ENCODE measurements around the gene KRTAP10-4.
"Not testable (repeated sequence)": the region's sequence is repeated elsewhere in the genome, so short reads cannot be mapped to it uniquely, and the experiment has no call there.

KRTAP10-4 gene

DNA sequence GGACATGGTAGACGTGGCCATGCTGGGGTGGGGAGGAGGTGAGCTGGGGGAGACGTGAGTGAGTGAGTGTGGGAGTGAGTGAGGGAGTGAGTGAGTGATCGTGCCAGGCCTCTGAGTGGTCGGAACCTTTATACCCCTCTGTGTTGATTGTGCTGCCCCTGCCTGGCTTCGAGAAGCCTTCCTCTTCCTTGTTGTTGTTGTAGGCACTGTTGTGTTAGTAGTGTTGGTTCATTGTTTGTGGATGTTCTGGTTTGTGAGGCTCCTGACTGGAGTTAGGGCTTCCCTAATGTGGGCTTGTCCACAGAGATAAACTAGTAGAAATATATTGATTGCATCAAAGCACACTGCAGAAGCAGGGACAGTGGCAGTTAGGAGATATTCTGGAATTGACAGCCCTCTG, 14.8 kb upstream of the KRTAP10-4 start, which contains the start of gene KRTAP10-3:
Gene KRTAP10-3, minus strand, starts transcription at position 101 of the 400 bp plus-strand sequence. Its CDS starts 80 bp downstream, at position 21.
- DNase-seq = no peak

DNA sequence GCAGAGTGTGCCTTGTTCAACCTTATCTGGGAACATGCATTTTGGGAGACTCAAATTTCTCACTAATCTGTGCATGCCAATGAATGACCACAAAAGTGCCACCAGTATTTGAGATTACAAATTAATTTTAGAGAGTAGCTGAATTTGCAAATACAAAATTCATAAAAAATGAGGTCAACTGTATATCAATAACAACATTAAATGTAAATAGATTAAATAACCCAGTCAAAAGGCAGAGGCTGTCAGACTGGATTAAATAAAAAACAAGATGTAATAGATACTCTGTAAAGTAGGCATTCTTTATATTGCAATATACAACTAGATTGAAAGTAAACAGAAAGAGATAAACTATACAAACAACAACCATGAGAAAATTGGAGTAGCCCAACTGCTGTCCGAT, 9.4 kb upstream of the KRTAP10-4 start:
- no peak for DNase-seq

DNA sequence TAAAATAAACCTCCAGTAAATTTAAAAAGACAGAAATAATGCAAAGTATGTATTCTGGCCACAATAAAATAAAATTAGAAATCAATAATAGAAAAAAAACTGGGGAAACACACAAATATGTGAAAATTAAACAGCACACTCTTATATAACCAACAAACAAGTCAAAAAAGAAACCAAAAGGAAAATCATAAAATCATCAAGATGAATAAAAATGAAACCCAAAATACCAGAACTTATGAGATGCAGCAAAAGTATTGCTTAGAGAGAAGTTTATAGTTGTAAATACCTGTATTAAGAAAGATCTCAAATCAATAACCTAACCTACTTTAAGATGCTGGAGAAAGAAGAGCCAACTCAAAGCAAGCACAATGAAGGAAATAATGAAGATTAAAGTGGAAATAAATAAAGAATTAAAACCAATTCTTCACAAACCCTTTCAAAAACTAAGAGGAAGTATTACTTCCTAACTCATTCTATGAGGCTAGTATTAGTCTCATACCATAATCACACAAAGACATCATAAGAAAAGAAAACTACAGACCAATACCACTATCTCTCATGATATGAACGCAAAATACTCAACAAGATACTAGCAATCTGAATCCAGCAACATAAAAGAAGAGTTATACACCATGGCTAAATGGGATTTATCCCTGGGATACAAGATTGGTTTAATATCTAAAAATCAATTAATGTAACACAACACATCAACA, 8.5 kb upstream of the KRTAP10-4 start:
- no peak for DNase-seq

DNA sequence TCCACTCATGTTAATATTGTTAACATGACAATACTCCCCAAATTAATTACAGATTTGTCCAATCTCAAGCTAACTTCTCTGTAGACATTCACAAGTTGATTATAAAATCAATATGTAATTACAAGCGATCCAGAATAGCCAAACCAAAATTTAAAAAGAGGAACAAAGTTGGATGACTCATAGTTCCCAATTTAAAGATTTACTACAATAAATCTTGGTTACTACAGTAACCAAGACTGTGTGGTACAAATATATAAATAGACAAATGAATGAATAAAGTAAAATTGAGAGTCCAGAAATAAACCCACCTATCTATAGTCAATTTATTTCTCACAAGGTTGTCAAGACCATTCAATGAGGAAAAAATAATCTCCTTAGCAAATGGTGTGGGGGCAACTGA, 7.1 kb upstream of the KRTAP10-4 start:
- no peak for DNase-seq

DNA sequence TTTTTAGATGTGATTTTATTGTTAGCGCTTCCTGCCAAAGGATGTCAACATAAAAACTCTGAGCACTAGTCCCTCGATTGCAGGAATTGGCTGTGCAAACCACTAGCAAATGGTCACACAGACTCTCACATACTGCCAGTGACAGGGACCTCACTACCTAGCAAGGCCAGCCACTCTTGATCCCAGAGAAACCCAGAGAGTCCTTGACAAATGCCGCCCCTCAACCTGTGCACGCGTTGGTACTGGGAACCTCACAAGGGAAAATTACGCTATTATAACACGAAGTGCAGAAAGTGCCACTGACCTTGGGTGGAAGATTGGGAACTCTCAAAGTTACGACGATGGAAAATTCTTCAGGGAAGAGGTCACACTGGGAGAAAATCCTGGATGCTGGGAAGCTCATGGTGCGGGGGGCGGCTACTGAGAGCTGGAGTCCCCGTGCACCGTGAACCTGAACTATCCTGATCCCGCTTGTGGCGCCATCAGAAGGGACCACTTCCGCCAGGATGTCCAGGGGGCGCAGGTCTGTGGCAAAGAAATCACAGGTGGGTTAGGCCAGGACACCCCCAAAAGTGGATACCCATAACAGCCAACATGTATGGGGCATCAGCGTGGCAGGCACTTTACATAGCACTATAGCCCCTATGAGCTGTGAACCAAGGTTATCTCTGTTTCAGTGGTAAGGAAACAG, 5.9 kb upstream of the KRTAP10-4 start:
- no peak for DNase-seq

DNA sequence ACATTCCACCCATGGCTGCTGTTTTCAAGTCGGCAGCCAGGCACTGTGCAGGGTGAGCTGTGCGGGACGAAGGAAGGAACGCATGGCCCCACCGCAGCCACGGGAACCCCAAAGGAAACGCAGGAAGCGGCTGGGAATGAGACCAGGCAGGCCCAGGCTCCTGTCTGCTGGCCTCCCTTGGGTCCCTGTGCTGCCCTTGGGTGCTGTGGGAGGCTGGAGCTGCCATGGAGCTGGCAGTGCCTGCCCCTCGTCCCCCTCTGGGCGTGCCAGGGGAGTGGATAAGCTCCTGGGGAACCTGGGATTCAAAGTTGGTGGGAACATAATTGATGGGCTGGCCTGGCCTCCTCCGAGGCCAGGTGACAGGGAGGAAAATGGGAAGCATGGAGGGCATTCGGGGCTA, 5.3 kb upstream of the KRTAP10-4 start:
- no peak for DNase-seq

DNA sequence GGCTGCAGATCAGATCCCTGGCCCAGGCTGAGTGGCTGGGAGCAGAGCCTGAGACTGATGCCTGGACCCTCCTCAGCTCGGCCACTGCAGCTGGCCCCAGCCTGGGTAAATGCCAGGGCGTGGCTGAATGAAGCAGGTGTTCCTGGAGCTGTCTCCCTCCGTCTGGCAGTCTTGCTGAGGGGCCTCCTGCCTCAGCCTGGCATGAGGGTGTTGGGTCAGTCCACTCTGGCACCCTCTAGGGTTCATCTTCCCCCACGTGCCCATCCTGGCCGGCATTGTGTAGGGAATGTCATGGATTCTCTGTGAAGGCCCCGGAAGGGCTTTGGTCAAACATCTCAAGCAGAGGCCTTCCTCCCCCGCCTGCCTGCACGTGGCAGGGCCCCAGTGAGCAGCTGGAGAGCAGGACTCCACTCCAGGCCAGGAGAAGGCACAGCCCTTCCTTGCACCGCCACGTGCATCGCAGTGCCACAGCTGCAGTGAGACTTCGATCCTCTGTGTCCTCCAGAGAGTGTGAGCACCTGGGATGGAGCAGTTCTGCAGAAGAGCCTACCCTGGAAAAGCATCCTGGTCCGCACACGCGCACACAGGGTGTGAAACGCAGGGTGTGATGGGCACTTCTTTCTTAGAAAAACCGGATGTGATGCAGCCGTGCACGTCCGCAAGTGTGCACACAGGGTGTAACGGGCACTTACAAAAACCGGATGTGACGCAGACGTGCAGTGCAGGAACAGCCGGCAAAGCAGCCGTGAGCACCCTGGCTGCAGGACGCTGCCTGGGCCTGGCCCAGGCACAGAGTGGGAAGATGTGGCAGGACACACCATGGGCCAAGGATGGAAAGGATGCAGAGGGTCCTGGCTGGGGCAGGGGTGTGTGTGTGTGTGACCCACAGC, 4.6 kb upstream of the KRTAP10-4 start:
- no peak for DNase-seq

DNA sequence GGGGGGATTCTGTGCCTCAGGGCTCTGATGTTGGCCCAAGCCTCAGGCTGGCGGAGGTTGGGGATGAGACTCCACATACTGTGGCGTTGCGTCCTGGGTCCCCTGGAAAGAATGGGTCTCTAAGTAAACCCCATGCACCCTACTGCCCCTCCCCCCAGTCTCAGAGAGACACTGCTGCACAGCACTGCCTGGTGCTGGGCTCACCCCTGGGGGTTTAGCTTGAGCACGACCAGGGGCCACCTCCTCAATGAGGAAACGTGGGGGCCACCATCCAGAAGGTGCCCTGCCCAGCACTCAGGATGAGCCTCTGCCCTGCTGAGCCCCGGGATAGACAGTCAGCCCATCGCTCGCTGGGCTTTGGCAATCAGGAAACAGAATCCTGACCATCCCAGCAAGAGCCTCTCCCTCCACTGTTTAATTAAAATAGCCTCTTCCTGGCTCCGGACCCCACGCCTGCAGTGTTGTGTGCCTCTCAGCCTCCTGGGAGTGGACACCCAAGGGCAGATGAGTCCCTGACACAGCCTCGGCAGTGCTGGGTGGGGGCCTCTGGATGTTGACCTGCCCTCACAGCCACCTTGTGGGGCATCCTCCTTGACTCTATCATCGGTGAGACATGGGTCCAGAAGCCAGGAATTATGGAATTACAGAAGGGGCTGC, 3.5 kb upstream of the KRTAP10-4 start:
- no peak for DNase-seq

DNA sequence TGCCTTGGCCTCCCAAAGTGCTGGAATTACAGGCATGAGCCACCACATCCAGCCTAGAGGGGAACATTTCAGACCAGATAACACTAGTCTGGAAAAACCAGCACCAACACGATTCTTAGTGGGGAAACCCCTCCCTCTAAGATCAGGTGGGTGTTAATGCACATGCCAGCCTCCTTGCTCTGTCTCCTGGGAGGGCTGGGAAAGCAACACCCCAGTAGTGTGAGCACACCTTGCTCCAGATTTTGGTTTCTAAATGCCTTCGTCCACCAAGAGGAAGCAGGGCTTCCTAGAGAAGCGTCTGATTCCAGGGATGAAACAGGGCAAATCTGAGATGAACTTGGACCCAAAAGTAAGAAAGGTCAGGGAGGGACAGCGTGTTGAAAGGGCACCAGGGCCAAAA, 2.2 kb upstream of the KRTAP10-4 start:
- no peak for DNase-seq

DNA sequence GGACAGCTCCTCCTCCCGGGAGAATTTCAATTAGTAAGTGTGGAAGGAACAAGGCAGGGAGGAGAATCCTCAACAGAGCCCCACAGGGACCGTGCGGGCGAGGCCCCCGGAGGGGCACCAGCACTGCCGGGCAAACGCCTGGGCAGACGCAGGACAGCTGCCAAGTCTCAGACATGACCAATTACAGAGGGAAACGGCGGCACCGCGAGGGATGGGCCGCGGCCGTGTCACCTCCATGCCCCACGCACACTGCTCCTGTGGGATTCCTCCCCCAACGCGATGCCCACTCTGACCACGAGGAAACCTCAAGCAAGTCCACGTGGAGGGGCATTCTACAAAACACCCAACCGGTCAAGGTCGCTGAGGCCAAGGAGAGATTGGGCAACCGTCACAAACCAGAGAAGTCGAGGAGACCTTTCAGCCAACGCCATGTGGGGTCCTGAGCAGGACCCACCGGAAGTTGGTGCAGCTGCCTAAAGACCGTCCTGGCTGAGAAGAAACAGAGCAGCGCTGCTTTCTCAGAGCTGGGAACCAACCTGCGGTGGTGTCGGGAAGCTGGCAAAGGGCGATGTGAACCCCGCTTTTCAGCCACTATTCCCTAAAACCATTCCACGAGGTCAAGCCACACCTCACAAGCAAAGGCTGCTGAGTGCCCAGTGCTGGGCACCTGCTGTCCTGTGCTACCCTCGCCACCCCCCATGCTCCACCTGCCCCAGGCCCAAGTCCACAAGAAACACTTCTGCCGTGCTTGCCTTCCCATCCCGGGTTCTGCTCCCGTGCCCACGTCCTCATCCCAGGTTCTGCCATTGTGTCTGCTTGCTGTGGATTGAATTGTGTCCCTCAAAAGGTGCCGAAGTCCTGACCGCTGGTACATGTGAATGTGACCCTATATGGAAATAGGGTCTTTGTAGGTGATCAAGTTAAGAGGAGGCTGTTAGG, 1.4 kb upstream of the KRTAP10-4 start:
- no peak for DNase-seq

DNA sequence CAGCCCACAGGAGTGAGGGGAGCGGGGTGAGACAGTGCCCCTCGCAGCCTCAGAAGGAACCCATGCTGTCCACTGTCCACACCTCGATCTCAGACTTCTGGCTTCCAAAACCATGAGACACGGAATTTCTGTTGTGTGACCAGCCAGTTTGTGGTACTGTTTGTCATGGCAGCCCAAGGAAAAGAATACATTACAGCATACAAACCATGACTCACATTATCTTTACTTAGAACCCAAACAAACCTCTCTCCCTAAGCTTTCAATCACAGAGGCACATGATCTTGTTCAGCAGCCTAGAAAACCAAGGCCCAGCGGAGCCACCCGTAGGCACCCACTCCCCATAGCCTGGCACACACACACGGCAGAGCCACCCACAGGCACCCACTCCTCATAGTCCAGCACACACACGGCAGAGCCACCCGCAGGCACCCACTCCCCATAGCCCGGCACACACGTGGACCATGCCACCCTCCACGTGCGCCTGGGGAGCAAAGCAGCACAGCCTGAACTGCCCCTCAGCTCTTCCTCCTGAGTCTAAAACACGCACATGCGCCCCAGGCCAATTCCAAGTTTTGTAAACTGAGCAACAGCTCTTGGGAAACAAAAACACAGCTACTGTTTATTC, 458 bp upstream of the KRTAP10-4 start:
- no peak for DNase-seq

DNA sequence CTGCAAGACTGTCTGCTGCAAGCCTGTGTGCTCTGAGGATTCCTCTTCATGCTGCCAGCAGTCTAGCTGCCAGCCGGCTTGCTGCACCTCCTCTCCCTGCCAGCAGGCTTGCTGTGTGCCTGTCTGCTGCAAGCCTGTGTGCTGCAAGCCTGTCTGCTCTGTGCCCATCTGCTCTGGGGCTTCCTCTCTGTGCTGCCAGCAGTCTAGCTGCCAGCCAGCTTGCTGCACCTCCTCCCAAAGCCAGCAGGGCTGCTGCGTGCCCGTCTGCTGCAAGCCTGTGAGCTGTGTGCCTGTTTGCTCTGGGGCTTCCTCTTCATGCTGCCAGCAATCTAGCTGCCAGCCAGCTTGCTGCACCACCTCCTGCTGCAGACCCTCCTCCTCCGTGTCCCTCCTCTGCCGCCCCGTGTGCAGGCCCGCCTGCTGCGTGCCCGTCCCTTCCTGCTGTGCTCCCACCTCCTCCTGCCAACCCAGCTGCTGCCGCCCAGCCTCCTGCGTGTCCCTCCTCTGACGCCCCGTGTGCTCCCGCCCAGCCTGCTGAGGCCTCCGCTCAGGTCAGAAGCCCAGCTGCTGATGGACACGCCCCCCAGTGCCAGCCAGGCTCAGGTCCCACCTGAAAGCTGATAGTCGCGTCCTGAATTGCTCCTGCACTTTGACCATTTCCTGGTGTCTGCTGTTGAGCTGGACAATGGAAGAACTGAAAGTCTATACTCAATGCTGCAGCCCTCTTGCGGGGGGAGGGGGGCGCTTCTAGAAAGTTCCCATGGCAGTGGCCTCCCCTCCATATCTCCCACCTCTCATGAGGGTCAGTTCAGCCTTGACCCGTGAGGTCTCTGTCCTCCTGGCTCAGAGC, 1.2 kb downstream of the KRTAP10-4 start:
- DNase-seq = no peak

DNA sequence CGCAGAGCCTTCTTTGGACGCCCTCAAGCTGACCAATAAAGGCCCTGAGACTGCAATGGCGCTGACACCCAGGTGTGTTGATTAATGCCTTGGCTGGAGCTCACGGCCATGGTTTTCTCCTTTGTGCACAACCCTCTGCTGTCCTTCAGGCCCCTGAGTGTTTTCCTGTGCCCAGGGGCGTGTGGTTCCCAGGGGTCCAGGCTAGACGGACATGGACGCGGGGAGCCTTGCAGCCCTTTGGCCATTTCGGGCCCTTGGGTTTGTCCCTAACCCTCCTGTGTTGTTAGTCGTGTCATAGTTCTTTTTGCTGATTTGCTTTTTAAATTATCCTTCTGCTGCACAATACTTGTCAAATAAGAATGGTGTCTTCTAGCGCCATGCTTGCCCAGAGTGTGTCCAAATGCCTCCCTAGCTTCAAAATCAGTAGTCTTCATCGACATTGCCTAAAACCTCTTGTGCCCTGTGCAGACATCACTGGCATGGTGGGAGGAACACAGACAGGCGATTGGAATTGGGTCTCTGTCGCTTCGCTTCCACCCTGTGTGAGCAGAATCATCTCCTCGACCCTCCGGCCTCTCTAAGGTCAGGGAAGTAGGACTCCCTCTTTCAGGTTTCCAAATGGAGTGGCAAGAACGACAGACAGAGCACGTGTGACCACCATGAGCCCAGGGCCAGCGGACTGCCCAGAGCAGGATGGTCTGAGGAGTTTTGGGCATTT, 1.9 kb downstream of the KRTAP10-4 start:
- no peak for DNase-seq

DNA sequence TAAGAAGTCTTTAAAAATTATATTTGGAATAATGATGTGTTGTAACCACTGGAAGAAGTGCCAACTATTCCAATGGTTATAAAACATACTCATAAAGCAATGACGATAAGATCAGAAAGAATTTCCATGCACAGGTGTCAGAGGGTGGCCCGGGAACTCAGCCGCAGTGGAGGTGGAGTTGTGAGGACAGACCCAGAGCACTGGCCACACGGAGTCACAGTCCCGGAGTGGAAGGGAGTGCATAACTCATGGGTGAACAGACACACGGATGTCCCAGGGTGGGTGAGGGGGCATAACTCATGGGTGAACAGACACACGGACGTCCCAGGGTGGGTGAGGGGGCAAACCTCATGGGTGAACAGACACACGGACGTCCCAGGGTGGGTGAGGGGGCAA, 2.5 kb downstream of the KRTAP10-4 start:
- DNase-seq = no peak

DNA sequence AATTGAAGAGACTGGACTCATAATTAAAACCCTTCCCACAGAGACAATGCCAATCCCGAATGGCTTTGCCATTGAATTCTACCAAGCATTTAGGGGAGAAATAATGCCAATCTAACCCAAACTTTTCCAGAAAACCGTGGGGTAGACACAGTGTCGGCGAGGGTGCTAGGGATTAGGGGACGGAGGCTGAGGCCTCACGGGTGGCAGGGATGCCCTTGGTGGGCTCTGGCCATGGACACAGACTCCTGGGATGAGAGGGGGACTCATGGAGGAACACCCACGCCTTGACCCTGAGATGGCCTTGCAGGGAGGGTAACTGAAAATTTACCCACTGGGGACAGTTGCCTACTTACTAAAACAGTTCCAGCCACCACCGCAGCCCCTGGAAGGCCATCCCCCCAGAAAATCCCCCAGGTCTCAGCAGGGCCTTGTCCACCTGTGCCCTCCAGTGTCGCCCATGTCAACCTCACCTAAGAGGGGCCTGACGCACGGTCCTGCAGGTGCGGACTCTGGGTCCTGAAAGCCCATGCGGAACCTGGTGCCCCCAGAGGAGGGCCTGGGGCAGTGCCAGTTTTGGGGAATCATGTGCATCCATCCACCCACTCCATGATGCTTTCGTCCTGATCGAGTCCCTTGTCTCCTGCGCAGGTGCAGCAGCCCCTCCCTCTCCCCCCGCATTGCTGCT, 5.0 kb downstream of the KRTAP10-4 start:
- DNase-seq = no peak

DNA sequence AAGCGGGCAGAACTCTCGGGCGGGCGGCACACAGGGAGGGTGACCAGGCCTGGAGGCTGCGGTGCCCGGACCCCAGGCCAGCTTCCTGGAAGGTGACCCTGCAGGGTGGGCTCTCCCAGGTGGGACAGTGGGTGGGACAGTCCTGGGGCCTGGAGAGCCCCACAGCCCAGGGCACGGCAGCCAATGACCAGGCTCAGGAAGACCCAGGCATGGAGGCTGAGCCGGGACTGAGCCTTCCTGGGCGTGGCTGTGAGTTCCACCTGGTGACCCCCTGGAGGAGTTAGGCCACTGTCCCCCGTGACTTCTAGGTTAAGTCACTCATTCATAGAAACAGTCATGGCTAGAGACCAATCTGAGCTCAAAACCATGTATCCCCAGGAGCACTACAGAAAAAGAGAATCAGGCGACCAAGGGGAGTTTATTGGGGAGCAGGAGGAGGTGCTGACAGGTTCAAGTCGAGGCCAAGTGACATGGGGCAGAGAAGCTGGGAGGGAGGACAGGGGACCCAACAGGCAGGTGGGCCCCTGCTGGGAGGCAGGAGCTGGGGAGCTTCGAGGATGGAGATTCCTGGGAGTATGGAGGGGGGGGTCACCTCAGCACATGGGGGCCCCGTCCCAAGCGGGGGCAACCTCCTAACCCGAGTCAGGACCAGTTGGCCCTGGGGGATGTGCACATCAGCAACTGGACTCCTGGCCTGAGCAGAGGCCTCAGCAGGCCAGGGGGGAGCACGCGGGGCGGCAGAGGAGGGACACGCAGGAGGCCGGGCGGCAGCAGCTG, 5.7 kb downstream of the KRTAP10-4 start:
- no peak for DNase-seq

DNA sequence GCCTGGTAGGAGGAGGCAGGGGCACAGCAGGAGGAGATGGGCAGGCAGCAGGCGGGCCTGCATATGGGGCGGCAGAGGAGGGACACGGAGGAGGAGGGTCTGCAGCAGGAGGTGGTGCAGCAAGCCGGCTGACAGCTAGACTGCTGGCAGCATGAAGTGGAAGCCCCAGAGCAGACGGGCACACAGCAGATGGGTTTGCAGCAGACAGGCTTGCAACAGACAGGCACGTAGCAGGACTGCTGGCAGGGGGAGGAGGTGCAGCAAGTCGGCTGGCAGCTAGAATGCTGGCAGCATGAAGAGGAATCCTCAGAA, 6.3 kb downstream of the KRTAP10-4 start:
- no peak for DNase-seq

DNA sequence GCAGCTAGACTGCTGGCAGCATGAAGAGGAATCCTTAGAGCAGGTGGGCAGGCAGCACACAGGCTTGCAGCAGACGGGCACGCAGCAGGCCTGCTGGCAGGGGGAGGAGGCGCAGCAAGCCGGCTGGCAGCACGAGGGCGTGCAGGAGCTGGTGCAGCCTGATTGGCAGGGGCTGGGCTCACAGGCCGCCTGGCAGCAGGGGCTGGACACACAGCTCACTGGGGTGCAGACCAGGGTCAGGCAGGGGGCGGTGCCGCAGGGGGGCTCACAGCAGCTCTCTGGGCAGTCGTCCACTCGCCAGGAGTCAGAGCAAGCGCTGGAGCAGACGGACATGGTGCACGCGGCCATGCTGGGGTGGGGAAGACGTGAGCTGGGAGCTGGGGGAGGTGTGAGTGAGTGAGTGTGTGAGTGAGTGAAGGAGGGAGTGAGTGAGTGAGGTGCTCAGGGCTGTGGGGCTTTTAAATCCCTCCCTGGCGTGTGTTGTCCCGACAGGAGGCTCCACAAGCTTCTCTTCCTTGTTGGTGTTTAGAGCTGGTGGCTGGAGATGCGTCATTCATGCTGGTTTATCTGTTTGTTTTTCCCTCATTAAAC, 6.8 kb downstream of the KRTAP10-4 start, which contains the start of gene KRTAP10-5:
Gene KRTAP10-5, minus strand, starts transcription at position 374 of the 591 bp plus-strand sequence. Its CDS starts 26 bp downstream, at position 348.
- not testable (repeated sequence) for DNase-seq

All from T-helper 9 cell (primary cell).